IMR-90 (cell line): ENCODE measurements around the gene IL21.

Experiments used
- BHLHE40 ChIP-seq: fragments of 150-350 bp; IDR thresholded peaks from 2 replicates; pipeline ENCODE4 v1.6.1; 2016; ENCODE audit warnings: mild to moderate bottlenecking, low read depth, low read length
- CEBPB ChIP-seq: IDR thresholded peaks from 2 replicates; pipeline ENCODE4 v1.6.1; 2012; ENCODE audit warnings: low read depth, low read length, improper control_type of control experiment
- CHD1 ChIP-seq: IDR thresholded peaks from 2 replicates; pipeline ENCODE4 v1.6.1; 2012; ENCODE audit warnings: low read depth, low read length, improper control_type of control experiment
- CTCF ChIP-seq: conservative IDR thresholded peaks from 2 replicates; pipeline ENCODE4 v1.5.1; 2012; ENCODE audit warnings: mild to moderate bottlenecking, low read depth, low read length, improper control_type of control experiment
- ELK1 ChIP-seq: fragments of 150-350 bp; IDR thresholded peaks from 2 replicates; pipeline ENCODE4 v1.6.1; 2016; ENCODE audit warnings: low read depth, mild to moderate bottlenecking, low read length, moderate library complexity, borderline replicate concordance
- MAFK ChIP-seq: IDR thresholded peaks from 2 replicates; pipeline ENCODE4 v1.6.1; 2012; ENCODE audit warnings: low read depth, low read length, improper control_type of control experiment
- MAZ ChIP-seq: IDR thresholded peaks from 2 replicates; pipeline ENCODE4 v1.6.1; 2012; ENCODE audit warnings: low read depth, mild to moderate bottlenecking, low read length, improper control_type of control experiment, moderate library complexity, borderline replicate concordance
- MXI1 ChIP-seq: IDR thresholded peaks from 2 replicates; pipeline ENCODE4 v1.6.1; 2012; ENCODE audit warnings: low read depth, mild to moderate bottlenecking, low read length, moderate library complexity, borderline replicate concordance
- NFE2L2 ChIP-seq: fragments of 150-350 bp; IDR thresholded peaks from 2 replicates; pipeline ENCODE4 v1.6.1; 2016; ENCODE audit warnings: low read depth, mild to moderate bottlenecking, low read length
- POLR2A ChIP-seq: IDR thresholded peaks from 2 replicates; pipeline ENCODE4 v1.6.1; 2012; ENCODE audit warnings: mild to moderate bottlenecking, low read depth, low read length
- RAD21 ChIP-seq: IDR thresholded peaks from 2 replicates; pipeline ENCODE4 v1.6.1; 2012; ENCODE audit warnings: low read length, improper control_type of control experiment
- SMC3 ChIP-seq: fragments of 150-350 bp; IDR thresholded peaks from 2 replicates; pipeline ENCODE4 v1.6.1; 2016; ENCODE audit warnings: low read depth, mild to moderate bottlenecking, antibody characterized with exemption, low read length, moderate library complexity
- USF2 ChIP-seq: fragments of 150-350 bp; IDR thresholded peaks from 2 replicates; pipeline ENCODE4 v1.6.1; 2017; ENCODE audit warnings: mild to moderate bottlenecking, antibody characterized with exemption, low read length, low read depth

- TF ChIP-seq CTCF (no peak), BHLHE40 (no peak), POLR2A (no peak), SMC3 (no peak), RAD21 (no peak), CHD1 (no peak), MAZ (no peak), CEBPB (no peak), NFE2L2 (no peak), MAFK (no peak), ELK1 (no peak), USF2 (no peak), MXI1 (no peak)
Measured at GRCh38 chr4:122632396-122633143, 11.7 kb upstream of the IL21 start.
